Activated T-cell treated with anti-CD3 and anti-CD28 coated beads, Interleukin-2, amount 50 U/mL, for 24 hours (primary cell): Measurements from ENCODE around the gene PDK2.
A peak's percentile ranks its signal among the peaks of the same experiment; 100 is the strongest.

Experiments
- DNase-seq: peaks from one replicate; pipeline ENCODE4 v3.0.0-alpha.2; 2020
- H3K27ac Mint-ChIP-seq: 2 replicates; pipeline ENCODE4 v1.8.0; 2020; ENCODE audit warnings: mild to moderate bottlenecking, mixed read lengths
- H3K27me3 Mint-ChIP-seq: 2 replicates; pipeline ENCODE4 v1.8.0; 2020; ENCODE audit warnings: mixed read lengths
- H3K36me3 Mint-ChIP-seq: 2 replicates; pipeline ENCODE4 v1.8.0; 2020; ENCODE audit warnings: low read depth, mixed read lengths
- H3K4me1 Mint-ChIP-seq: 2 replicates; pipeline ENCODE4 v1.8.0; 2020; ENCODE audit warnings: low read depth, mixed read lengths
- H3K4me3 Mint-ChIP-seq: 2 replicates; pipeline ENCODE4 v1.8.0; 2020; ENCODE audit warnings: mild to moderate bottlenecking, moderate library complexity, mixed read lengths
- H3K9me3 Mint-ChIP-seq: 2 replicates; pipeline ENCODE4 v1.8.0; 2020; ENCODE audit warnings: mixed read lengths

Gene PDK2

DNA sequence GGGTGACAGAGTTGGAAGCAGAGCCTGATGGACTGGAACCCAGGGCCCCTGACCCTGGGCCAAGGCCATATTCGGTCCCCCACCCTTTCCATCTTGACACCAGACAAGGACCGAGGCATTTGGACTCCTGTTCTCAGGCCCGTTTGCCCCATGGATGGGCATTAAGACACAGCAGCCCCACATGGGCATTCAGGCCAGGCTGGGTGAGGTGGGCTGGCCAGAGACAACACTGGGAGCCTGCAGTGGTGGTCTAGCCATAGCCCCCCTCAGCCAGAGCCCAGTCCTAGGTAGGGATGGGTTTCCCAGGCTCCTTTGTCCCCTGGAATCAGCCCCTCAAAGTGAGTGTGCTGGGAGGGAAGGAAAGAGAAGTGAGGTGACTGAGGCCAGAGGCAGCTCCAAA, 1.6 kb downstream of the PDK2 start:
- peak overlapping the region; percentile 22 for H3K27ac Mint-ChIP-seq
- peaks cover 36% of the 10 kb centered on the region for H3K4me1 Mint-ChIP-seq
- no peak for DNase-seq
- peak overlapping the region; percentile 86 for H3K4me3 Mint-ChIP-seq
- H3K9me3 Mint-ChIP-seq, result no peaks in the 10 kb centered on the region
- no peaks in the 10 kb centered on the region for H3K27me3 Mint-ChIP-seq
- H3K36me3 Mint-ChIP-seq, result peaks cover 17% of the 10 kb centered on the region

- no peaks in the 10 kb centered on the region for H3K27me3 Mint-ChIP-seq
- H3K36me3 Mint-ChIP-seq, result peaks cover 18% of the 10 kb centered on the region
- H3K4me1 Mint-ChIP-seq, result peaks cover 36% of the 10 kb centered on the region
- no peaks in the 10 kb centered on the region for H3K9me3 Mint-ChIP-seq
- DNase-seq, result no peak
- no peak overlapping the region for H3K4me3 Mint-ChIP-seq
- H3K27ac Mint-ChIP-seq, result no peak overlapping the region
Measured at GRCh38 chr17:50097455-50097854, 2.3 kb downstream of the PDK2 start.

DNA sequence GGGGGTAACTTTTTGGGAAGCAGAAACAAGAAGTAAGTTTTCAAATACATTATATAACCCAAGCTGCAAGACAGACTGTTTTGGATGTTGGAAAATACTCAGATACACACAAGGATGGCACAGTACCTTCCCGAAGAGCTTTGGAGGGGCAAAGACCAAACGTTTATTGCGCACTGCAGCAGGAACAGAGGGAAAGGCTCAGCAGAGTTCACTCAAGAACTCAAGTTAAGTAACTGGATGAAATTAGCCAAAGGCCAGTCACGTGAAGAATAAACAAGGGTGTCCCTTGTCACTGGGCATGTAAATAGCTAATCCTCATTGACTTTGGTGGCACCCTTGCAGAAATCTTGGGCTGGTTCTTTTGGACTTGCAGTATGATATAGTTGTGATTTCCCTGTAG, 2.8 kb downstream of the PDK2 start:
- peaks cover 18% of the 10 kb centered on the region for H3K36me3 Mint-ChIP-seq
- no peak overlapping the region for H3K27ac Mint-ChIP-seq
- no peak overlapping the region for H3K4me3 Mint-ChIP-seq
- no peaks in the 10 kb centered on the region for H3K9me3 Mint-ChIP-seq
- DNase-seq, result no peak
- H3K4me1 Mint-ChIP-seq, result peaks cover 36% of the 10 kb centered on the region
- H3K27me3 Mint-ChIP-seq, result no peaks in the 10 kb centered on the region

- no peaks in the 10 kb centered on the region for H3K27me3 Mint-ChIP-seq
- peaks cover 36% of the 10 kb centered on the region for H3K4me1 Mint-ChIP-seq
- H3K9me3 Mint-ChIP-seq, result no peaks in the 10 kb centered on the region
- peak overlapping the region; percentile 4 for H3K27ac Mint-ChIP-seq
- DNase-seq, result no peak
- H3K4me3 Mint-ChIP-seq, result no peak overlapping the region
- peaks cover 18% of the 10 kb centered on the region for H3K36me3 Mint-ChIP-seq
Measured at GRCh38 chr17:50098583-50098982, 3.4 kb downstream of the PDK2 start.

GRCh38 chr17:50099003-50099402, 3.9 kb downstream of the PDK2 start:
- no peaks in the 10 kb centered on the region for H3K9me3 Mint-ChIP-seq
- H3K27me3 Mint-ChIP-seq, result no peaks in the 10 kb centered on the region
- H3K36me3 Mint-ChIP-seq, result peaks cover 18% of the 10 kb centered on the region
- no peak overlapping the region for H3K4me3 Mint-ChIP-seq
- no peak for DNase-seq
- peaks cover 34% of the 10 kb centered on the region for H3K4me1 Mint-ChIP-seq
- no peak overlapping the region for H3K27ac Mint-ChIP-seq

- H3K27ac Mint-ChIP-seq, result no peak overlapping the region
- no peaks in the 10 kb centered on the region for H3K27me3 Mint-ChIP-seq
- H3K36me3 Mint-ChIP-seq, result peaks cover 21% of the 10 kb centered on the region
- H3K9me3 Mint-ChIP-seq, result no peaks in the 10 kb centered on the region
- H3K4me1 Mint-ChIP-seq, result peaks cover 21% of the 10 kb centered on the region
- no peak overlapping the region for H3K4me3 Mint-ChIP-seq
- no peak for DNase-seq
Measured at GRCh38 chr17:50100480-50100883, 5.3 kb downstream of the PDK2 start.

GRCh38 chr17:50100921-50101345, 5.8 kb downstream of the PDK2 start:
- H3K27ac Mint-ChIP-seq, result no peak overlapping the region
- DNase-seq, result no peak
- peaks cover 21% of the 10 kb centered on the region for H3K36me3 Mint-ChIP-seq
- H3K4me3 Mint-ChIP-seq, result no peak overlapping the region
- H3K4me1 Mint-ChIP-seq, result peaks cover 16% of the 10 kb centered on the region
- no peaks in the 10 kb centered on the region for H3K9me3 Mint-ChIP-seq
- no peaks in the 10 kb centered on the region for H3K27me3 Mint-ChIP-seq

DNA sequence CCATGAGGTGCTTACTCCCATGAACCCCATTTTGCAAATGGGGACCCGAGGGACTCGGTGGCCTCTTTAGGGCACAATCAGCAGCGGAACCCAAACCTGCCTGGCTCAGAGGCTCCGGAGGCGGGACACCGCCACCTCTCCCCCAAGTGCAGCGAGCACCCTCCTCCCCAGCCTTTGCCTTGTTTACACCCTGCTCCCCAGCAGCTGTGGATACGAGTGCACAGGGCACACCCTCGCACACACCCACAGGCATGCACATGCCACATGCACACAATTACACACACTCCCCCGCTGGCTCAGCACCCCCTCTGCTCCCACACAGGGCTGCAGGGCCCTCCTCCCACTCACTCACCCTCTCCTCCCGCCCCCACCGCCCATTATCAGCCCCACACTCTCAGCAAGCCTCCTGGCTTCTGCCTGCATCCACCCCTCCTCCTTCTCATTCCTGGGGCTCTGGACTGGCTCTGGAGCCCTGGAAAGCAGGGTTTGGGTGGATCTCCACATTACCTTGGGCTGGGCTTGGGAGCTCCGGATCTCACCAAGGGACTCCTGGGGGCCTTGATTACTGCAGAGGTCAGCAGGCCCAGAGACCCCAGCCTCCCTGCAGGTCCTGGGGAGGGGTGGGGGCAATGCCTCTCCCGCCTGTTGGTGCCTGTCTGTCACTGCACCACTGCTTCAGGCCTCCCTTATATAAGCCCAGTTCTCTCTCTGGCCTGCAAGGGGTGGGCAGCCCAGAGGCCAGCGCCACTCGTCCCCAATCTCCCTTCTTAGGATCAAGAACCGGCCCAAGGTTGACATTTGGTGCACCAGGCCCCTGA, 6.4 kb downstream of the PDK2 start:
- H3K36me3 Mint-ChIP-seq, result peaks cover 23% of the 10 kb centered on the region

GRCh38 chr17:50102164-50102991, 7.2 kb downstream of the PDK2 start:
- Mint-ChIP-seq H3K4me3 (no peak overlapping the region), H3K9me3 (no peaks in the 10 kb centered on the region), H3K4me1 (peaks cover 7% of the 10 kb centered on the region), H3K27me3 (no peaks in the 10 kb centered on the region), H3K36me3 (peaks cover 23% of the 10 kb centered on the region), H3K27ac (no peak overlapping the region)
- DNase-seq, result no peak

More for the DNA sequence above, 6.4 kb downstream of the PDK2 start:
- DNase-seq, result no peak
- Mint-ChIP-seq H3K27me3 (no peaks in the 10 kb centered on the region), H3K4me3 (no peak overlapping the region), H3K9me3 (no peaks in the 10 kb centered on the region), H3K27ac (no peak overlapping the region), H3K4me1 (peaks cover 10% of the 10 kb centered on the region)

GRCh38 chr17:50103252-50103651, 8.1 kb downstream of the PDK2 start:
- H3K9me3 Mint-ChIP-seq, result no peaks in the 10 kb centered on the region
- no peaks in the 10 kb centered on the region for H3K27me3 Mint-ChIP-seq
- no peak overlapping the region for H3K4me3 Mint-ChIP-seq
- peaks cover 7% of the 10 kb centered on the region for H3K4me1 Mint-ChIP-seq
- peaks cover 21% of the 10 kb centered on the region for H3K36me3 Mint-ChIP-seq
- no peak for DNase-seq
- H3K27ac Mint-ChIP-seq, result no peak overlapping the region

DNA sequence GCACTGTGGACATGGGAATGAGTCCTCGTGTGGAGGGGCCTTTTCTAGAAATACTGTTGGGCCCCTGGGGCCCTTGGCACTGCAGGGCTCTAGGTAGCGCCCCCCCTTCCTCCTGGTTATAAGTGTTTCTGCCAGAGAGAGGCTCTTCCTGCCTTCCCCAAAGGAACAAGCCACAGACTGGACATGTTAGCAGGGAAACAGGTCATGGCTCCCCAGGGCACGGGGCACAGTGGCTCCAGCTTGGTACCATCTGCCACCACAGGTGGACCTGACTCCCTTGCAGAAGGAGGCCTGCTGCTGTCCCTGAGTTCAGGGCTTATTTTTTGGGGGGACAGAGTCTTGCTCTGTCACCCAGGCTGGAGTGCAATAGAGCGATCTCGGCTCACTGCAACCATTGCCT, 8.8 kb downstream of the PDK2 start:
- no peak for DNase-seq
- peaks cover 17% of the 10 kb centered on the region for H3K36me3 Mint-ChIP-seq
- H3K9me3 Mint-ChIP-seq, result no peaks in the 10 kb centered on the region
- no peaks in the 10 kb centered on the region for H3K27me3 Mint-ChIP-seq
- no peak overlapping the region for H3K4me3 Mint-ChIP-seq
- peaks cover 7% of the 10 kb centered on the region for H3K4me1 Mint-ChIP-seq
- no peak overlapping the region for H3K27ac Mint-ChIP-seq

DNA sequence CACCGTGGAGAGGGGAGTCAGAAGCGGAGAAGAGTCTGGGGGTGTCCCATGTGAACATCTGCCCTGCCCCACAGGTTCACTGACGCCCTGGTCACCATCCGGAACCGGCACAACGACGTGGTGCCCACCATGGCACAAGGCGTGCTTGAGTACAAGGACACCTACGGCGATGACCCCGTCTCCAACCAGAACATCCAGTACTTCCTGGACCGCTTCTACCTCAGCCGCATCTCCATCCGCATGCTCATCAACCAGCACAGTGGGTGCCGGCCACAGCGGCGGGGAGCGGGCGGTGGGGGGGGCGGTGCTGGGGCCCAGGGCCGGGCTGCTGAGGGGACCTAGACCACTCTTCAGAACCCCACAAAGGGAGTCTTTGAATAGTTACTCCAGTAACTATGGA, 10.7 kb downstream of the PDK2 start:
- peaks cover 9% of the 10 kb centered on the region for H3K36me3 Mint-ChIP-seq
- H3K27ac Mint-ChIP-seq, result no peak overlapping the region
- DNase-seq, result no peak
- H3K27me3 Mint-ChIP-seq, result no peaks in the 10 kb centered on the region
- no peak overlapping the region for H3K4me3 Mint-ChIP-seq
- no peaks in the 10 kb centered on the region for H3K9me3 Mint-ChIP-seq
- H3K4me1 Mint-ChIP-seq, result no peaks in the 10 kb centered on the region

- DNase-seq, result no peak
- H3K27ac Mint-ChIP-seq, result no peak overlapping the region
- peaks cover 9% of the 10 kb centered on the region for H3K36me3 Mint-ChIP-seq
- no peaks in the 10 kb centered on the region for H3K4me1 Mint-ChIP-seq
- no peaks in the 10 kb centered on the region for H3K27me3 Mint-ChIP-seq
- H3K4me3 Mint-ChIP-seq, result no peak overlapping the region
- H3K9me3 Mint-ChIP-seq, result no peaks in the 10 kb centered on the region
Measured at GRCh38 chr17:50106393-50107131, 11.4 kb downstream of the PDK2 start.

GRCh38 chr17:50107790-50108414, 12.8 kb downstream of the PDK2 start:
- no peaks in the 10 kb centered on the region for H3K27me3 Mint-ChIP-seq
- no peak overlapping the region for H3K27ac Mint-ChIP-seq
- no peaks in the 10 kb centered on the region for H3K9me3 Mint-ChIP-seq
- H3K36me3 Mint-ChIP-seq, result peaks cover 7% of the 10 kb centered on the region
- DNase-seq, result no peak
- H3K4me3 Mint-ChIP-seq, result no peak overlapping the region
- no peaks in the 10 kb centered on the region for H3K4me1 Mint-ChIP-seq
